IMR-90 (cell line): Measurements from ENCODE around the gene IKZF3. TPM values are rescaled to one million over a fixed set of nuclear protein-coding genes. Genes with fewer than 3 reads are reported as not detected.

ENCODE experiments used
- ATAC-seq: fragments of 200-7000 bp; cut with Tn5 transposase; 2 replicates; pipeline ENCODE4 v1.9.1; 2020; ENCODE audit warnings: low read depth, mild to moderate bottlenecking, moderate library complexity
- BruUV-seq: library from RNA; stranded (reverse); fragments of 400-500 nt; replicated peaks from 2 replicates; lab custom pipeline; 2021; lab: Mats Ljungman, UMichigan
- CTCF ChIA-PET: fragments of 300-600 bp; formaldehyde crosslinking; extraction: SDS; loops from one replicate; lab custom pipeline; 2021; ENCODE audit warnings: antibody characterized with exemption; lab: Yijun Ruan, JAX
- POLR2A ChIA-PET: fragments of 300-600 bp; sonication (Branson Sonifier 250); formaldehyde crosslinking; loops from one replicate; lab custom pipeline; 2022; ENCODE audit warnings: antibody characterized with exemption; ENCODE audit not compliant: unreplicated experiment; lab: Charles Lee
- DNase-seq: peaks from one replicate; pipeline ENCODE4 v3.0.0; 2013
- H2AFZ ChIP-seq: replicated peaks from 2 replicates; pipeline ENCODE3; 2013; ENCODE audit warnings: low read length, mild to moderate bottlenecking; ENCODE audit not compliant: poor library complexity
- H2AK5ac ChIP-seq: 2 replicates; pipeline ENCODE4 v1.6.1; 2013; ENCODE audit warnings: low read depth, low read length, inconsistent platforms
- H2AK9ac ChIP-seq: replicated peaks from 2 replicates; pipeline ENCODE3; 2013; ENCODE audit warnings: mild to moderate bottlenecking, low read depth, low read length, moderate library complexity; ENCODE audit not compliant: poor library complexity
- H2BK120ac ChIP-seq: 2 replicates; pipeline ENCODE4 v1.6.1; 2013; ENCODE audit warnings: low read depth, low read length, inconsistent platforms
- H2BK15ac ChIP-seq: 3 replicates; pipeline ENCODE4 v1.6.1; 2013; ENCODE audit warnings: low read depth, low read length, inconsistent platforms
- H2BK20ac ChIP-seq: 2 replicates; pipeline ENCODE4 v1.6.1; 2013; ENCODE audit warnings: low read depth, mild to moderate bottlenecking, inconsistent platforms, low read length, moderate library complexity
- H2BK5ac ChIP-seq: 2 replicates; pipeline ENCODE4 v1.6.1; 2013; ENCODE audit warnings: mild to moderate bottlenecking, low read depth, low read length, inconsistent platforms; ENCODE audit not compliant: poor library complexity, severe bottlenecking
- H3K14ac ChIP-seq: replicated peaks from 2 replicates; pipeline ENCODE4 v1.6.1; 2013; ENCODE audit warnings: low read depth, low read length, inconsistent platforms
- H3K18ac ChIP-seq: 2 replicates; pipeline ENCODE4 v1.6.1; 2013; ENCODE audit warnings: low read depth, low read length, control low read depth
- H3K23ac ChIP-seq: 2 replicates; pipeline ENCODE4 v1.6.1; 2013; ENCODE audit warnings: low read depth, low read length, inconsistent platforms
- H3K27ac ChIP-seq: 2 replicates; pipeline ENCODE4 v1.5.1; 2013; ENCODE audit warnings: mild to moderate bottlenecking, control low read depth, low read length; ENCODE audit not compliant: insufficient read depth
- H3K27me3 ChIP-seq: 2 replicates; pipeline ENCODE4 v1.6.1; 2013; ENCODE audit warnings: low read length; ENCODE audit not compliant: control insufficient read depth, insufficient read depth
- H3K36me3 ChIP-seq: 2 replicates; pipeline ENCODE4 v1.6.1; 2013; ENCODE audit warnings: low read length, mixed read lengths; ENCODE audit not compliant: control insufficient read depth, insufficient read depth
- H3K4ac ChIP-seq: 2 replicates; pipeline ENCODE4 v1.6.1; 2013; ENCODE audit warnings: low read depth, low read length, inconsistent platforms
- H3K4me1 ChIP-seq: 2 replicates; pipeline ENCODE4 v1.6.1; 2013; ENCODE audit warnings: low read length, mixed read lengths; ENCODE audit not compliant: control insufficient read depth, insufficient read depth
- H3K4me2 ChIP-seq: 2 replicates; pipeline ENCODE4 v1.6.1; 2013; ENCODE audit warnings: low read depth, mild to moderate bottlenecking, control low read depth, low read length, moderate library complexity
- H3K4me3 ChIP-seq: 2 replicates; pipeline ENCODE4 v1.5.1; 2013; ENCODE audit warnings: low read depth, mild to moderate bottlenecking, control low read depth, low read length, moderate library complexity; ENCODE audit not compliant: insufficient read depth
- H3K56ac ChIP-seq: 2 replicates; pipeline ENCODE4 v1.6.1; 2013; ENCODE audit warnings: low read length, inconsistent platforms; ENCODE audit not compliant: insufficient read depth; ENCODE audit errors: extremely low read depth
- H3K79me1 ChIP-seq, 2 experiments: 2 replicates each; pipeline ENCODE4 v1.6.1; 2013; ENCODE audit warnings: low read length in 2 of 2, inconsistent platforms in 1 of 2, low read depth in 1 of 2
- H3K9ac ChIP-seq: 2 replicates; pipeline ENCODE4 v1.6.1; 2013; ENCODE audit warnings: low read depth, low read length, control low read depth
- H3K9me1 ChIP-seq: 2 replicates; pipeline ENCODE4 v1.6.1; 2013; ENCODE audit warnings: low read length, inconsistent platforms; ENCODE audit not compliant: insufficient read depth
- H3K9me3 ChIP-seq: 2 replicates; pipeline ENCODE4 v1.6.1; 2013; ENCODE audit warnings: low read length; ENCODE audit not compliant: control insufficient read depth, insufficient read depth
- H4K20me1 ChIP-seq: 2 replicates; pipeline ENCODE4 v1.6.1; 2013; ENCODE audit warnings: low read length, inconsistent platforms; ENCODE audit not compliant: insufficient read depth
- H4K5ac ChIP-seq: 2 replicates; pipeline ENCODE4 v1.6.1; 2013; ENCODE audit warnings: mild to moderate bottlenecking, low read depth, low read length, control low read depth
- H4K8ac ChIP-seq, 2 experiments: 2 replicates each; pipeline ENCODE4 v1.6.1; 2013; ENCODE audit warnings: low read depth in 2 of 2, low read length in 2 of 2, control low read depth in 1 of 2, inconsistent platforms in 1 of 2
- H4K91ac ChIP-seq: 2 replicates; pipeline ENCODE4 v1.6.1; 2013; ENCODE audit warnings: low read depth, low read length, inconsistent platforms; ENCODE audit not compliant: insufficient read depth
- BHLHE40 ChIP-seq: fragments of 150-350 bp; IDR thresholded peaks from 2 replicates; pipeline ENCODE4 v1.6.1; 2016; ENCODE audit warnings: mild to moderate bottlenecking, low read depth, low read length
- CEBPB ChIP-seq: IDR thresholded peaks from 2 replicates; pipeline ENCODE4 v1.6.1; 2012; ENCODE audit warnings: low read depth, low read length, improper control_type of control experiment
- FOS ChIP-seq: fragments of 150-350 bp; IDR thresholded peaks from 2 replicates; pipeline ENCODE4 v1.6.1; 2016; ENCODE audit warnings: low read depth, low read length
- MAFK ChIP-seq: IDR thresholded peaks from 2 replicates; pipeline ENCODE4 v1.6.1; 2012; ENCODE audit warnings: low read depth, low read length, improper control_type of control experiment
- MAZ ChIP-seq: IDR thresholded peaks from 2 replicates; pipeline ENCODE4 v1.6.1; 2012; ENCODE audit warnings: low read depth, mild to moderate bottlenecking, low read length, improper control_type of control experiment, moderate library complexity, borderline replicate concordance
- MXI1 ChIP-seq: IDR thresholded peaks from 2 replicates; pipeline ENCODE4 v1.6.1; 2012; ENCODE audit warnings: low read depth, mild to moderate bottlenecking, low read length, moderate library complexity, borderline replicate concordance
- NFE2L2 ChIP-seq: fragments of 150-350 bp; IDR thresholded peaks from 2 replicates; pipeline ENCODE4 v1.6.1; 2016; ENCODE audit warnings: low read depth, mild to moderate bottlenecking, low read length
- POLR2A ChIP-seq: IDR thresholded peaks from 2 replicates; pipeline ENCODE4 v1.6.1; 2012; ENCODE audit warnings: mild to moderate bottlenecking, low read depth, low read length
- RAD21 ChIP-seq: IDR thresholded peaks from 2 replicates; pipeline ENCODE4 v1.6.1; 2012; ENCODE audit warnings: low read length, improper control_type of control experiment
- RCOR1 ChIP-seq: IDR thresholded peaks from 2 replicates; pipeline ENCODE4 v1.6.1; 2012; ENCODE audit warnings: mild to moderate bottlenecking, low read length, improper control_type of control experiment; ENCODE audit not compliant: insufficient replicate concordance
- RFX5 ChIP-seq: IDR thresholded peaks from 2 replicates; pipeline ENCODE4 v1.8.0; 2012; ENCODE audit warnings: low read depth, mild to moderate bottlenecking, low read length, moderate library complexity
- SMC3 ChIP-seq: fragments of 150-350 bp; IDR thresholded peaks from 2 replicates; pipeline ENCODE4 v1.6.1; 2016; ENCODE audit warnings: low read depth, mild to moderate bottlenecking, antibody characterized with exemption, low read length, moderate library complexity
- WGBS, 2 experiments: methylation state at CpG; one replicate each; pipeline versions ENCODE4 v1.1.5 to v1.1.7; 2013; ENCODE audit warnings: missing lambda C conversion rate in 2 of 2; ENCODE audit not compliant: insufficient read length in 1 of 2; ENCODE audit errors: extremely low coverage in 2 of 2; 5-methylcytosine and 5-hydroxymethylcytosine counted together
- dilution Hi-C: fragments of 300-500 bp; cut with HindIII; formaldehyde crosslinking; loops from one replicate; pipeline ENCODE4 v1.14.3; 2018; ENCODE audit warnings: low sequenced_read_pairs; ENCODE audit not compliant: unreplicated experiment
- in situ Hi-C: fragments of 300-500 bp; cut with MboI; formaldehyde crosslinking; loops from 3 replicates; pipeline ENCODE4 v1.14.3; 2019; ENCODE audit warnings: low sequenced_read_pairs, inconsistent platforms, mixed read lengths
- intact Hi-C: fragments of 100-400 bp; cut with micrococcal nuclease; formaldehyde crosslinking; loops from 2 replicates; pipeline ENCODE4 v1.10.0; 2022
- polyA plus RNA-seq, 3 experiments: library from polyadenylated mRNA; depleted of rRNA; stranded (reverse); fragments of >200 nt; gene quantifications; 2 replicates each; pipeline ENCODE4 v1.2.3, GENCODE V29; 2012; ENCODE audit warnings: low replicate concordance in 1 of 3
- total RNA-seq: library from RNA; depleted of rRNA; stranded (reverse); fragments of >200 nt; gene quantifications from 2 replicates; pipeline ENCODE4 v1.2.3, GENCODE V29; 2012
- TF ChIP-seq, protein P1 (sequence below): fragments of 150-350 bp; IDR thresholded peaks from 2 replicates; pipeline ENCODE4 v1.6.1; 2016; ENCODE audit warnings: low read depth, mild to moderate bottlenecking, low read length, moderate library complexity, borderline replicate concordance
- TF ChIP-seq, protein P2 (sequence below): fragments of 150-350 bp; IDR thresholded peaks from 2 replicates; pipeline ENCODE4 v1.6.1; 2017; ENCODE audit warnings: mild to moderate bottlenecking, antibody characterized with exemption, low read length, low read depth
- TF ChIP-seq, protein P3 (sequence below): conservative IDR thresholded peaks from 2 replicates; pipeline ENCODE4 v1.5.1; 2012; ENCODE audit warnings: mild to moderate bottlenecking, low read depth, low read length, improper control_type of control experiment

The IKZF3 gene
- total and polyA plus RNA-seq, 2 of the 4 experiments (the other 2 are of a cell fraction), result not detected

DNA sequence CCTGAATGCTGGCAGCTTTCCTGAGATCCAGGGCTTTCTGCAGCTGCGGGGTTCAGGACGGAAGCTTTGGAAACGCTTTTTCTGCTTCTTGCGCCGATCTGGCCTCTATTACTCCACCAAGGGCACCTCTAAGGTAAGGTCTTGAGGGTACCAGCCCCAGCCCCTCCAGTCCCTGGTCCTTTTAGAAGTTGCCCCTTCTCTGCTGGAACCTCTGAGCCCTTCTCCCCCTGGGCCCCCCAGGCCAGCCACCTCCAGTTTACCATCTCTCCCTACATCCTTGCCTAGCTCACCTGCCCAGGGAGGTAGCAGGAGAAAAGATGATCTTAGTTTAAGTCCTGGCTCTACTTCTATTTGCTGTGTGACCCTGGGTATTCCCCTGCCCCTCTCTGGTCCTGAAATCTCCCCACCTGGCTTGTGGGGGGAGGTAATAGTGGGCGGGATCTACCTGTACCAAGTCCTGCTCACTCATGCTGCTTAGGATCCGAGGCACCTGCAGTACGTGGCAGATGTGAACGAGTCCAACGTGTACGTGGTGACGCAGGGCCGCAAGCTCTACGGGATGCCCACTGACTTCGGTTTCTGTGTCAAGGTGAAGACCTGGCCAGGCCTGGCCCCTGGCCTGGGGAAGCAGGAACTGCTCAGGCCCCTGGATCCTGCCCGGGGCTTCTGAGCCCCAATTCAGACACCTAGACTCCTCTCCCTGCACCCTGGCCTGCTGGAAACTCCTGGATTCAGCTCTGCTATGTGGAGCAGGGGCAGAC is 119.9 kb downstream of the IKZF3 start:
- BruUV-seq, result no TSS peak
- H3K14ac ChIP-seq, result no peak overlapping the region
- in situ Hi-C loops (no loop called here), dilution Hi-C loops (no loop called here), intact Hi-C loops (no loop called here)
- ChIA-PET POLR2A (no interaction called here), CTCF (interaction anchor here (0.6 kb wide), 1 partner anchor 11 kb away, joined by 3 read pairs; no protein-coding TSS in a partner anchor)
- H3K27me3 ChIP-seq, result peaks cover 36% of the 10 kb centered on the region
- no peak overlapping the region for H3K4me2 ChIP-seq
- no peaks in the 10 kb centered on the region for H3K9me3 ChIP-seq
- no peak overlapping the region for H2BK20ac ChIP-seq
- TF ChIP-seq FOS (no peak), NFE2L2 (no peak), RAD21 (no peak), MAZ (no peak), MXI1 (no peak), POLR2A (no peak), BHLHE40 (no peak), RFX5 (no peak), CEBPB (no peak), SMC3 (no peak), MAFK (no peak), RCOR1 (no peak)
- TF ChIP-seq, protein P1, sequence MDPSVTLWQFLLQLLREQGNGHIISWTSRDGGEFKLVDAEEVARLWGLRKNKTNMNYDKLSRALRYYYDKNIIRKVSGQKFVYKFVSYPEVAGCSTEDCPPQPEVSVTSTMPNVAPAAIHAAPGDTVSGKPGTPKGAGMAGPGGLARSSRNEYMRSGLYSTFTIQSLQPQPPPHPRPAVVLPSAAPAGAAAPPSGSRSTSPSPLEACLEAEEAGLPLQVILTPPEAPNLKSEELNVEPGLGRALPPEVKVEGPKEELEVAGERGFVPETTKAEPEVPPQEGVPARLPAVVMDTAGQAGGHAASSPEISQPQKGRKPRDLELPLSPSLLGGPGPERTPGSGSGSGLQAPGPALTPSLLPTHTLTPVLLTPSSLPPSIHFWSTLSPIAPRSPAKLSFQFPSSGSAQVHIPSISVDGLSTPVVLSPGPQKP, result no peak
- TF ChIP-seq, protein P2, sequence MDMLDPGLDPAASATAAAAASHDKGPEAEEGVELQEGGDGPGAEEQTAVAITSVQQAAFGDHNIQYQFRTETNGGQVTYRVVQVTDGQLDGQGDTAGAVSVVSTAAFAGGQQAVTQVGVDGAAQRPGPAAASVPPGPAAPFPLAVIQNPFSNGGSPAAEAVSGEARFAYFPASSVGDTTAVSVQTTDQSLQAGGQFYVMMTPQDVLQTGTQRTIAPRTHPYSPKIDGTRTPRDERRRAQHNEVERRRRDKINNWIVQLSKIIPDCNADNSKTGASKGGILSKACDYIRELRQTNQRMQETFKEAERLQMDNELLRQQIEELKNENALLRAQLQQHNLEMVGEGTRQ, result no peak
- TF ChIP-seq, protein P3, sequence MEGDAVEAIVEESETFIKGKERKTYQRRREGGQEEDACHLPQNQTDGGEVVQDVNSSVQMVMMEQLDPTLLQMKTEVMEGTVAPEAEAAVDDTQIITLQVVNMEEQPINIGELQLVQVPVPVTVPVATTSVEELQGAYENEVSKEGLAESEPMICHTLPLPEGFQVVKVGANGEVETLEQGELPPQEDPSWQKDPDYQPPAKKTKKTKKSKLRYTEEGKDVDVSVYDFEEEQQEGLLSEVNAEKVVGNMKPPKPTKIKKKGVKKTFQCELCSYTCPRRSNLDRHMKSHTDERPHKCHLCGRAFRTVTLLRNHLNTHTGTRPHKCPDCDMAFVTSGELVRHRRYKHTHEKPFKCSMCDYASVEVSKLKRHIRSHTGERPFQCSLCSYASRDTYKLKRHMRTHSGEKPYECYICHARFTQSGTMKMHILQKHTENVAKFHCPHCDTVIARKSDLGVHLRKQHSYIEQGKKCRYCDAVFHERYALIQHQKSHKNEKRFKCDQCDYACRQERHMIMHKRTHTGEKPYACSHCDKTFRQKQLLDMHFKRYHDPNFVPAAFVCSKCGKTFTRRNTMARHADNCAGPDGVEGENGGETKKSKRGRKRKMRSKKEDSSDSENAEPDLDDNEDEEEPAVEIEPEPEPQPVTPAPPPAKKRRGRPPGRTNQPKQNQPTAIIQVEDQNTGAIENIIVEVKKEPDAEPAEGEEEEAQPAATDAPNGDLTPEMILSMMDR, result no peak
- no peak overlapping the region for H2BK15ac ChIP-seq
- no peak overlapping the region for H4K8ac ChIP-seq
- no peak overlapping the region for H2AFZ ChIP-seq
- H3K79me1 ChIP-seq, result no peaks in the 10 kb centered on the region
- no peaks in the 10 kb centered on the region for H3K36me3 ChIP-seq
- no peak overlapping the region for H3K18ac ChIP-seq
- ATAC-seq, result no peak
- no peak for DNase-seq
- no peaks in the 10 kb centered on the region for H4K20me1 ChIP-seq
- no peak overlapping the region for H3K27ac ChIP-seq
- H3K56ac ChIP-seq, result no peak overlapping the region
- H2BK5ac ChIP-seq, result no peak overlapping the region
- H2AK9ac ChIP-seq, result peak overlapping the region; percentile 13
- no peak overlapping the region for H3K23ac ChIP-seq
- 70% methylated on average over 11 of the region's 16 CpGs; no CpG with 5 or more reads in 1 of the 2 experiments for WGBS, 2 experiments
- H3K9me1 ChIP-seq, result 0 out of 2 replicates have a peak, but pooled peaks cover 6% of the 10 kb centered on the region
- no peak overlapping the region for H4K5ac ChIP-seq
- no peak overlapping the region for H3K4me3 ChIP-seq
- no peak overlapping the region; the same call in 1 of the 2 replicates for H2AK5ac ChIP-seq
- peaks cover 13% of the 10 kb centered on the region; the same call in 1 of the 2 replicates for H3K4me1 ChIP-seq
- no peak overlapping the region for H2BK120ac ChIP-seq
- no peak overlapping the region for H3K4ac ChIP-seq
- H3K9ac ChIP-seq, result no peak overlapping the region
- H4K91ac ChIP-seq, result no peak overlapping the region
